Keratinocyte (primary cell): ENCODE measurements around the gene SFRP5.

Experiments
- EZH2 ChIP-seq: IDR thresholded peaks from one replicate; pipeline ENCODE4 v1.6.1; 2012; ENCODE audit warnings: inconsistent platforms, mild to moderate bottlenecking, low read length, moderate library complexity
- TF ChIP-seq, protein P1 (sequence below), 3 experiments: IDR thresholded peaks in 1 of 3; conservative IDR thresholded peaks in 1 of 3; optimal IDR thresholded peaks in 1 of 3; 2 replicates in 2 of 3; 3 replicates in 1 of 3; pipeline versions ENCODE3 to v1.5.1; 2011; ENCODE audit warnings: low read length in 3 of 3, mild to moderate bottlenecking in 3 of 3, moderate library complexity in 2 of 3, control low read depth in 1 of 3, inconsistent platforms in 1 of 3; ENCODE audit not compliant: insufficient read depth in 2 of 3; ENCODE audit errors: extremely low read depth in 1 of 3

DNA sequence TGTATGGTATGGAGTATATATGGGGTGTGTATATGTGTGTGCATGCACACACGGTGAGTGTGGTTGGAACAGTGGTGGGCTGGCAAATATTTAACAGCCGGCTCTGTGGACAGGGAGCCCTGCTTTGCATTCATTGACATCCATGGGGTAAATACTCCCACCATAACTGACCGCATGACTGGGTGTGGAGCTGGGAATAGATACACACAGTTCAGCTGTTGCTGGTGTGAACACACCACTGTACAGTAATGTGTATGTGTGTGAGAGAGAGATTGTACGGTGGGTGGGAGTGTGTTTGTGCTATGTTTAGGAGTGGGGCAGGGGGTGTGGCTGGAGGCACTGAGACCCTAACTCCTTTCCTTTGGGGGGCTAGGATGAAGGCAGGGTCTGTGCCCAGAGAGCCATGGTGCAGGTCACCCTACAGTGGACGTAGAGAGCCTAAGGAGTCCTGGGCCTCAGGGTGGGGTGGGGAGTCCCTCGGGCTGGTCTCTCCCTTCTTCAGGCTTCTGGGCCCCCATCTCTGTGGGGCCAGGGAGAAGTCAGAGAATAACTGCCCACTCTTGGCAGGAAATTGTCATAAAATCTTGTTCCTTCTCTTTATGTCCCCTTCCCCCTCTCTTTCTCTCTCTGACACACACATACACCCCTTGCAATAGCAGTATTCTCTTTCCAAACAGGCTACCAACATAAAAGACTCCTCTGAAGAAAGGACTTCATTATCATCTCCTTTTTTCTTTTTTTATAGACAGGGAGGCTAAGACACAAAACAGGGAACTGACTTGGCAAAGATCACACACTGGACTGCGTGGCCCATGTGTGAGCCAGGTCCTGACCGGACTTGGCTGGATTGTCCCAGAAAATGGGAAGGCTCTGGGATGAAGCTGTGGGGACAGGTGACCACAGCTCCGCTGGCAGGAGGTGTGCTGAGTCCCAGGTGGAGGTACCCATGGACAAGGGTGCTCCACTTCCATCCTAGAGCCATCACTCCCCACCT, 3.2 kb downstream of the SFRP5 start:
- TF ChIP-seq, protein P1, sequence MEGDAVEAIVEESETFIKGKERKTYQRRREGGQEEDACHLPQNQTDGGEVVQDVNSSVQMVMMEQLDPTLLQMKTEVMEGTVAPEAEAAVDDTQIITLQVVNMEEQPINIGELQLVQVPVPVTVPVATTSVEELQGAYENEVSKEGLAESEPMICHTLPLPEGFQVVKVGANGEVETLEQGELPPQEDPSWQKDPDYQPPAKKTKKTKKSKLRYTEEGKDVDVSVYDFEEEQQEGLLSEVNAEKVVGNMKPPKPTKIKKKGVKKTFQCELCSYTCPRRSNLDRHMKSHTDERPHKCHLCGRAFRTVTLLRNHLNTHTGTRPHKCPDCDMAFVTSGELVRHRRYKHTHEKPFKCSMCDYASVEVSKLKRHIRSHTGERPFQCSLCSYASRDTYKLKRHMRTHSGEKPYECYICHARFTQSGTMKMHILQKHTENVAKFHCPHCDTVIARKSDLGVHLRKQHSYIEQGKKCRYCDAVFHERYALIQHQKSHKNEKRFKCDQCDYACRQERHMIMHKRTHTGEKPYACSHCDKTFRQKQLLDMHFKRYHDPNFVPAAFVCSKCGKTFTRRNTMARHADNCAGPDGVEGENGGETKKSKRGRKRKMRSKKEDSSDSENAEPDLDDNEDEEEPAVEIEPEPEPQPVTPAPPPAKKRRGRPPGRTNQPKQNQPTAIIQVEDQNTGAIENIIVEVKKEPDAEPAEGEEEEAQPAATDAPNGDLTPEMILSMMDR (optimal IDR thresholded peaks at IDR 0.05 in 1 of 3, IDR thresholded peaks at IDR 0.05 in 1 of 3, conservative IDR thresholded peaks at IDR 0.05 in 1 of 3; ENCODE audit: extremely low read depth in 1 of 3, insufficient read depth in 2 of 3, low read length in 3 of 3) = no peak
- no peak for TF ChIP-seq EZH2
